Measurements from ENCODE around the gene SMIM8. TPM values are rescaled to one million over a fixed set of nuclear protein-coding genes. Genes with fewer than 3 reads are reported as not detected.

The SMIM8 gene
- total and polyA plus RNA-seq, 10 of the 15 experiments (the other 5 are each of a cell fraction or from before 2014, with no cell fraction given), result 6.2 to 45.8 (median 10.4) TPM

GRCh38 chr6:87281426-87281825 is 41.0 kb upstream of the SMIM8 start:
- H3K79me2 ChIP-seq (ENCODE audit: control insufficient read depth, insufficient read depth, low read length), result no peaks in the 10 kb centered on the region
- no TSS peak for BruUV-seq (replicated peaks)
- no peak for ATAC-seq
- intact Hi-C loops (cut with micrococcal nuclease; ENCODE audit: unreplicated experiment) (no loop called here), in situ Hi-C loops (cut with MboI) (no loop called here)
- ChIA-PET CTCF (interaction anchor here (0.6 kb wide), 1 partner anchor 146 kb away, joined by 3 read pairs; no protein-coding TSS in a partner anchor), SMC1A (ENCODE audit: uncharacterized antibody, unreplicated experiment) (interaction anchor here (0.6 kb wide), 1 partner anchor 190 kb away, joined by 4 read pairs; no protein-coding TSS in a partner anchor), RAD21 (ENCODE audit: unreplicated experiment) (no interaction called here), POLR2A (interaction anchor here (1.2 kb wide), 1 partner anchor 8 kb away, joined by 3 read pairs; no protein-coding TSS in a partner anchor)
- H3K4me2 ChIP-seq (ENCODE audit: control insufficient read depth, insufficient read depth), result no peak overlapping the region
- H3K36me3 ChIP-seq (ENCODE audit: control insufficient read depth in 2 of 2, insufficient read depth in 2 of 2, low read length in 1 of 2), result no peaks in the 10 kb centered on the region
- no peak overlapping the region for H2AFZ ChIP-seq (ENCODE audit: control insufficient read depth, low read depth, low read length)
- no peak overlapping the region for H3K4me3 ChIP-seq
- no peak for DNase-seq (ENCODE audit: low read depth, low spot score)
- H3K27ac ChIP-seq (ENCODE audit: control insufficient read depth, insufficient read depth), result no peak overlapping the region
- H4K20me1 ChIP-seq (ENCODE audit: control insufficient read depth, insufficient read depth), result no peaks in the 10 kb centered on the region
- WGBS (ENCODE audit: insufficient coverage, insufficient replicate concordance, low lambda C conversion rate, missing lambda C conversion rate), result 65% methylated on average over 1 of the region's 1 CpG
- no peaks in the 10 kb centered on the region for H3K27me3 ChIP-seq (replicated peaks in 1 of 2; ENCODE audit: control insufficient read depth in 2 of 2, insufficient read depth in 2 of 2, low read length in 1 of 2)
- no peak for FAIRE-seq
- no peaks in the 10 kb centered on the region for H3K4me1 ChIP-seq (ENCODE audit: control insufficient read depth, insufficient read depth, low read length)
- H3K9ac ChIP-seq (ENCODE audit: control insufficient read depth, insufficient read depth, low read length), result no peak overlapping the region
- TF ChIP-seq SIX5 (IDR thresholded peaks at IDR 0.05; ENCODE audit: low read depth, low read length, severe bottlenecking), result no peak
- no peaks in the 10 kb centered on the region for H3K9me3 ChIP-seq (replicated peaks; ENCODE audit: control insufficient read depth, insufficient read depth, low read length)

- in situ Hi-C loops (cut with MboI), result no loop called here
- RAD21 ChIA-PET (ENCODE audit: unreplicated experiment), result interaction anchor here (1.0 kb wide), 1 partner anchor 106 kb away, joined by 3 read pairs; no protein-coding TSS in a partner anchor
- Histone ChIP-seq H3K36me3 (ENCODE audit: control insufficient read depth in 2 of 2, insufficient read depth in 2 of 2, low read length in 1 of 2) (no peaks in the 10 kb centered on the region), H2AFZ (ENCODE audit: control insufficient read depth, low read depth, low read length) (no peak overlapping the region), H3K4me1 (ENCODE audit: control insufficient read depth, insufficient read depth, low read length) (no peaks in the 10 kb centered on the region), H3K9ac (ENCODE audit: control insufficient read depth, insufficient read depth, low read length) (no peak overlapping the region), H3K27me3 (replicated peaks in 1 of 2; ENCODE audit: control insufficient read depth in 2 of 2, insufficient read depth in 2 of 2, low read length in 1 of 2) (no peaks in the 10 kb centered on the region), H3K4me3 (no peak overlapping the region), H3K27ac (ENCODE audit: control insufficient read depth, insufficient read depth) (no peak overlapping the region), H3K9me3 (replicated peaks; ENCODE audit: control insufficient read depth, insufficient read depth, low read length) (no peaks in the 10 kb centered on the region), H3K79me2 (ENCODE audit: control insufficient read depth, insufficient read depth, low read length) (no peaks in the 10 kb centered on the region), H4K20me1 (ENCODE audit: control insufficient read depth, insufficient read depth) (no peaks in the 10 kb centered on the region), H3K4me2 (ENCODE audit: control insufficient read depth, insufficient read depth) (no peak overlapping the region)
- POLR2A ChIA-PET, result no interaction called here
- intact Hi-C loops (cut with micrococcal nuclease; ENCODE audit: unreplicated experiment), result no loop called here
- ATAC-seq (no peak), DNase-seq (ENCODE audit: low read depth, low spot score) (no peak), FAIRE-seq (no peak)
- TF ChIP-seq YY1 (IDR thresholded peaks at IDR 0.05; ENCODE audit: low read depth, low read length), result no peak
- no peak for TF ChIP-seq FOXM1 (IDR thresholded peaks at IDR 0.05; ENCODE audit: low read depth, low read length)
- SMC1A ChIA-PET (ENCODE audit: uncharacterized antibody, unreplicated experiment), result interaction anchor here (1.2 kb wide), 1 partner anchor 26 kb away, joined by 3 read pairs; no protein-coding TSS in a partner anchor
- no TSS peak for BruUV-seq (replicated peaks)
- CTCF ChIA-PET, result no interaction called here
- 100% methylated on average over 1 of the region's 1 CpG for WGBS (ENCODE audit: insufficient coverage, insufficient replicate concordance, low lambda C conversion rate, missing lambda C conversion rate)
These were observed 39.6 kb upstream of the SMIM8 start for GRCh38 chr6:87282743-87283142.

Measured in GM12878 (cell line).